ENCODE results near the gene CNKSR1. TPM values are rescaled to one million over a fixed set of nuclear protein-coding genes. Genes with fewer than 3 reads are reported as not detected.
A peak's percentile ranks its signal among the peaks of the same experiment; 100 is the strongest.

The CNKSR1 gene
- total RNA-seq, 1 experiment from 2014 or later: 18.0 TPM

- Mint-ChIP-seq H3K27me3 (ENCODE audit: low read depth) (peaks cover 94% of the 10 kb centered on the region), H3K27ac (no peak overlapping the region), H3K4me3 (no peak overlapping the region), H3K4me1 (peaks cover 49% of the 10 kb centered on the region), H3K36me3 (no peaks in the 10 kb centered on the region), H3K9me3 (no peaks in the 10 kb centered on the region)
- ATAC-seq: no peak
- TF ChIP-seq ZNF317 (CRISPR knock-in tag; IDR thresholded peaks at IDR 0.05; ENCODE audit: borderline replicate concordance, low read depth) (no peak), ZNF671 (CRISPR knock-in tag; IDR thresholded peaks at IDR 0.05) (no peak), ELF4 (CRISPR knock-in tag; IDR thresholded peaks at IDR 0.05; ENCODE audit: low read depth) (no peak), CDX4 (CRISPR knock-in tag; IDR thresholded peaks at IDR 0.05; ENCODE audit: borderline replicate concordance) (no peak), STAT6 (CRISPR knock-in tag; conservative IDR thresholded peaks at IDR 0.05; ENCODE audit: low read depth) (no peak), PRRX2 (CRISPR knock-in tag; IDR thresholded peaks at IDR 0.05) (no peak)
- DNase-seq (ENCODE audit: low spot score): no peak
- CTCF ChIA-PET: interaction anchor here (0.7 to 4.8 kb wide), 5 partner anchors 9 to 118 kb away, joined by 3 to 65 read pairs (median 20); partner anchors contain the start of genes CATSPER4, CEP85 and ZNF593
- POLR2A ChIA-PET: no interaction called here
These were observed 23.2 kb upstream of the CNKSR1 start for GRCh38 chr1:26153966-26154532.

- ChIA-PET CTCF (interaction anchor here (1.2 to 4.8 kb wide), 7 partner anchors 10 to 125 kb away, joined by 4 to 65 read pairs (median 7); partner anchors contain the start of genes CATSPER4, CEP85 and ZNF593), POLR2A (interaction anchor here (0.7 to 1.3 kb wide), 3 partner anchors 9 to 42 kb away, joined by 3 to 4 read pairs (median 3); partner anchors contain the start of gene ZNF593OS)
- no peaks in the 10 kb centered on the region for H3K9me3 Mint-ChIP-seq
- no peak overlapping the region for H3K27ac Mint-ChIP-seq
- peaks cover 56% of the 10 kb centered on the region for H3K4me1 Mint-ChIP-seq
- TF ChIP-seq HMGA2 (CRISPR knock-in tag; IDR thresholded peaks at IDR 0.05): no peak
- TF ChIP-seq KAT7 (CRISPR knock-in tag; IDR thresholded peaks at IDR 0.05; ENCODE audit: borderline replicate concordance): no peak
- TF ChIP-seq NR3C1 (CRISPR knock-in tag; conservative IDR thresholded peaks at IDR 0.05; ENCODE audit: low read depth): no peak
- no peak for TF ChIP-seq GABPB1 (CRISPR knock-in tag; IDR thresholded peaks at IDR 0.05)
- TF ChIP-seq FOXK1 (CRISPR knock-in tag; IDR thresholded peaks at IDR 0.05): peak; percentile 50; the same call in 1 of the 2 replicates
- no peak for TF ChIP-seq TEAD4 (CRISPR knock-in tag; IDR thresholded peaks at IDR 0.05)
- TF ChIP-seq SP1 (CRISPR knock-in tag; conservative IDR thresholded peaks at IDR 0.05): peak; percentile 36; the same call in 1 of the 2 replicates
- TF ChIP-seq ZNF281 (CRISPR knock-in tag; IDR thresholded peaks at IDR 0.05): no peak
- H3K36me3 Mint-ChIP-seq: no peaks in the 10 kb centered on the region
- H3K27me3 Mint-ChIP-seq (ENCODE audit: low read depth): peaks cover 97% of the 10 kb centered on the region
- ATAC-seq (peak; percentile 72), DNase-seq (ENCODE audit: low spot score) (peak; percentile 80)
- peak overlapping the region; percentile 61 for H3K4me3 Mint-ChIP-seq
These were observed 22.5 kb upstream of the CNKSR1 start for GRCh38 chr1:26154750-26155149.
